ENCODE results near the gene MRPS9.

DNA sequence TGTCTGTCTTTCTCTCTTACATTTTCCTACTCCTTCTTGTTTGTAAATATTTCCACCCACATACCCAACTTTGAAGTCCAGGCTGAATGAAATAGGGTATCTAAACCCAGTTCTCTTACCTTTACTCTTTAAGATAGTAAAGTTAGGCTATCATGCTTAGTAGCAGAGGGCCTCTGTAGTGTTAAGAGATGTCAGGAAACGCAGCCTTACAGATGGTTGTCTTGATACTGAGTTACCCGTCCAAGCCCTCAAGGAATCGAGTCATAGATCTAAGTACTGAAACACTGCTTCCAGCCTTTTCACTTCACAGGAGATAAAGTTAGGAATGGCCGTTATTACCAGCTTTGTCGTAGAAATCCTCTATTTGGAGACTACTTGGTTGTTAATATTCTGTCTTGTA lies 24.3 kb downstream of the MRPS9 start:
- TF ChIP-seq, protein P1, sequence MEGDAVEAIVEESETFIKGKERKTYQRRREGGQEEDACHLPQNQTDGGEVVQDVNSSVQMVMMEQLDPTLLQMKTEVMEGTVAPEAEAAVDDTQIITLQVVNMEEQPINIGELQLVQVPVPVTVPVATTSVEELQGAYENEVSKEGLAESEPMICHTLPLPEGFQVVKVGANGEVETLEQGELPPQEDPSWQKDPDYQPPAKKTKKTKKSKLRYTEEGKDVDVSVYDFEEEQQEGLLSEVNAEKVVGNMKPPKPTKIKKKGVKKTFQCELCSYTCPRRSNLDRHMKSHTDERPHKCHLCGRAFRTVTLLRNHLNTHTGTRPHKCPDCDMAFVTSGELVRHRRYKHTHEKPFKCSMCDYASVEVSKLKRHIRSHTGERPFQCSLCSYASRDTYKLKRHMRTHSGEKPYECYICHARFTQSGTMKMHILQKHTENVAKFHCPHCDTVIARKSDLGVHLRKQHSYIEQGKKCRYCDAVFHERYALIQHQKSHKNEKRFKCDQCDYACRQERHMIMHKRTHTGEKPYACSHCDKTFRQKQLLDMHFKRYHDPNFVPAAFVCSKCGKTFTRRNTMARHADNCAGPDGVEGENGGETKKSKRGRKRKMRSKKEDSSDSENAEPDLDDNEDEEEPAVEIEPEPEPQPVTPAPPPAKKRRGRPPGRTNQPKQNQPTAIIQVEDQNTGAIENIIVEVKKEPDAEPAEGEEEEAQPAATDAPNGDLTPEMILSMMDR (IDR thresholded peaks at IDR 0.05), result no peak
- no peak for TF ChIP-seq POLR2A (IDR thresholded peaks at IDR 0.05)

Data from stomach (tissue), 4 donors.